ENCODE measurements around the gene ZNF527.
"Not testable (repeated sequence)": the region's sequence is repeated elsewhere in the genome, so short reads cannot be mapped to it uniquely, and the experiment has no call there.

The ZNF527 gene

DNA sequence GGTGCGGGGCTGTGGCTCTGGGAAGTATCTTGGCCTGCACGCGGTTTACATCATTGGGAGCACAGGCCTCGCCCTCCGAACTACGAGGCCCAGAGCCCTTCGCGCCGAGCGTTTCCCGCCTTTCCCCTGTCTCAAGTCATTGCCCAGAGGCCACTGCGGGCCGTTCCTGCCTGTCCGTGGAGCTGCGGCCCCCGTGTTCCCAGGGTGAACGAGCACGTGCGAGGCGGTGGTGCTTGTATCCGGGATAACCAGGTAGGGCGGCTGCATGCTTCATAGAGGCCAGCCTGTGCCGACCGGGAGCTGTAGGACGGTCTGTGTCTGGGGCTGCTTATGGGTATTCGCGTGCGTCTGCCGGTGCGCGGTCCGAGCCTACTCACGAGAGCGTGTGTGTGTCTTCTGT, 32.5 kb downstream of the ZNF527 start:
- Histone ChIP-seq H4K8ac (ENCODE audit: low read length) (no peak overlapping the region), H3K4me1 (ENCODE audit: control insufficient read depth, insufficient read depth, low read depth, low read length) (no peaks in the 10 kb centered on the region), H3K27me3 (ENCODE audit: control insufficient read depth in 1 of 2, insufficient read depth in 1 of 2, low read length in 2 of 2) (no peaks in the 10 kb centered on the region), H3K9me3 (ENCODE audit: control insufficient read depth, low read length) (peaks cover 84% of the 10 kb centered on the region), H2AFZ (ENCODE audit: low read depth, low read length) (no peak overlapping the region), H3K9ac (ENCODE audit: low read length) (no peak overlapping the region), H3K79me1 (replicated peaks; ENCODE audit: low read length, poor library complexity, severe bottlenecking) (no peaks in the 10 kb centered on the region), H4K91ac (ENCODE audit: low read length) (no peak overlapping the region), H3K4ac (ENCODE audit: low read depth in 1 of 2, low read length in 2 of 2) (no peak overlapping the region), H3K4me2 (ENCODE audit: low read length, poor library complexity, severe bottlenecking) (no peak overlapping the region), H3K18ac (ENCODE audit: low read depth in 1 of 2, low read length in 2 of 2) (no peak overlapping the region), H2BK12ac (ENCODE audit: low read length in 2 of 2) (no peak overlapping the region), H2AK5ac (ENCODE audit: low read length, severe bottlenecking) (no peak overlapping the region), H2BK15ac (ENCODE audit: low read depth, poor library complexity, severe bottlenecking) (no peak overlapping the region), H3K27ac (ENCODE audit: low read length, poor library complexity, severe bottlenecking) (no peak overlapping the region), H3K4me3 (ENCODE audit: insufficient read depth in 1 of 2, low read depth in 1 of 2, low read length in 2 of 2) (no peak overlapping the region), H2BK5ac (ENCODE audit: low read depth, low read length, poor library complexity, severe bottlenecking) (no peak overlapping the region), H3K36me3 (ENCODE audit: control insufficient read depth in 1 of 2, insufficient read depth in 2 of 2, low read depth in 1 of 2, low read length in 2 of 2) (no peaks in the 10 kb centered on the region), H3K23ac (ENCODE audit: low read length in 2 of 2) (no peak overlapping the region), H3K14ac (ENCODE audit: low read length in 2 of 2) (no peak overlapping the region), H2BK120ac (ENCODE audit: low read depth, low read length) (no peak overlapping the region)
- WGBS: 96% methylated on average over 34 of the region's 34 CpGs
- no peak for DNase-seq

DNA sequence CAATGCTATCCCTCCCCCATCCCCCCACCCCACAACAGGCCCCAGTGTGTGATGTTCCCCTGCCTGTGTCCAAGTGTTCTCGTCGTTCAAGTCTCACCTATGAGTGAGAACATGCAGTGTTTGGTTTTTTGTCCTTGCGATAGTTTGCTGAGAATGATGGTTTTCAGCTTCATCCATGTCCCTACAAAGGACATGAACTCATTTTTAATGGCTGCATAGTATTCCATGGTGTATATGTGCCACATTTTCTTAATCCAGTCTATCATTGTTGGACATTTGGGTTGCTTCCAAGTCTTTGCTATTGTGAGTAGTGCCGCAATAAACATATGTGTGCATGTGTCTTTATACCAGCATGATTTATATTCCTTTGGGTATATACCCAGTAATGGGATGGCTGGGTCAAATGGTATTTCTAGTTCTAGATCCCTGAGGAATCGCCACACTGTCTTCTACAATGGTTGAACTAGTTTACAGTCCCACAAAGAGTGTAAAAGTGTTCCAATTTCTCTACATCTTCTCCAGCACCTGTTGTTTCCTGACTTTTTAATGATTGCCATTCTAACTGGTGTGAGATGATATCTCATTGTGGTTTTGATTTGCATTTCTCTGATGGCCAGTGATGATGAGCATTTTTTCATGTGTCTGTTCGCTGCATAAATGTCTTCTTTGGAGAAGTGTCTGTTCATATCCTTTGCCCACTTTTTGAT, 35.4 kb downstream of the ZNF527 start:
- H3K4me2 ChIP-seq (ENCODE audit: low read length, poor library complexity, severe bottlenecking); H3K79me1 ChIP-seq (replicated peaks; ENCODE audit: low read length, poor library complexity, severe bottlenecking); H3K4ac ChIP-seq (ENCODE audit: low read depth in 1 of 2, low read length in 2 of 2); H3K27ac ChIP-seq (ENCODE audit: low read length, poor library complexity, severe bottlenecking); H3K18ac ChIP-seq (ENCODE audit: low read depth in 1 of 2, low read length in 2 of 2); H3K36me3 ChIP-seq (ENCODE audit: control insufficient read depth in 1 of 2, insufficient read depth in 2 of 2, low read depth in 1 of 2, low read length in 2 of 2); H3K9ac ChIP-seq (ENCODE audit: low read length); H3K4me3 ChIP-seq (ENCODE audit: insufficient read depth in 1 of 2, low read depth in 1 of 2, low read length in 2 of 2); H4K8ac ChIP-seq (ENCODE audit: low read length); H4K91ac ChIP-seq (ENCODE audit: low read length); H3K23ac ChIP-seq (ENCODE audit: low read length in 2 of 2); H3K4me1 ChIP-seq (ENCODE audit: control insufficient read depth, insufficient read depth, low read depth, low read length); H2BK15ac ChIP-seq (ENCODE audit: low read depth, poor library complexity, severe bottlenecking); H3K14ac ChIP-seq (ENCODE audit: low read length in 2 of 2); H2BK12ac ChIP-seq (ENCODE audit: low read length in 2 of 2); H2BK5ac ChIP-seq (ENCODE audit: low read depth, low read length, poor library complexity, severe bottlenecking); H3K27me3 ChIP-seq (ENCODE audit: control insufficient read depth in 1 of 2, insufficient read depth in 1 of 2, low read length in 2 of 2); DNase-seq; H2AFZ ChIP-seq (ENCODE audit: low read depth, low read length); H2AK5ac ChIP-seq (ENCODE audit: low read length, severe bottlenecking); H2BK120ac ChIP-seq (ENCODE audit: low read depth, low read length): not testable (repeated sequence)
- H3K9me3 ChIP-seq (ENCODE audit: control insufficient read depth, low read length): peaks cover 85% of the 10 kb centered on the region
- 72% methylated on average over 3 of the region's 6 CpGs for WGBS

DNA sequence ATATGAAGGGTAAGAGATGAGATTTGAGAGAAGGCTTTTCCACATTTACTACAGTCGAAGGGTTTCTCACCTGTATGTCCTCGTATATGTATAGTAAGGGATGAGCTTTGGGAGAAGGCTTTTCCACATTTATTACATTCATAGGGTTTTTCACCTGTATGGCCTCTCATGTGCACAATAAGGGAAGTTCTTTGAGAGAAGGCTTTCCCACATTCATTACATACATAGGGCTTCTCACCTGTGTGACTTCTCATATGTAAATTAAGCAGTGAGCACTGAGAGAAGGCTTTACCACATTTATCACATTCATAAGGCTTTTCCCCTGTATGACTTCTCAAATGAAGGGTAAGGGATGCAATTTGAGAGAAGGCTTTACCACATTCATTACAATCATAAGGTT, 41.8 kb downstream of the ZNF527 start:
- H4K91ac ChIP-seq (ENCODE audit: low read length): no peak overlapping the region
- no peaks in the 10 kb centered on the region for H3K4me1 ChIP-seq (ENCODE audit: control insufficient read depth, insufficient read depth, low read depth, low read length)
- H2AK5ac ChIP-seq (ENCODE audit: low read length, severe bottlenecking): no peak overlapping the region
- H3K27ac ChIP-seq (ENCODE audit: low read length, poor library complexity, severe bottlenecking): no peak overlapping the region
- no peak overlapping the region for H2BK15ac ChIP-seq (ENCODE audit: low read depth, poor library complexity, severe bottlenecking)
- no peak overlapping the region for H2BK12ac ChIP-seq (ENCODE audit: low read length in 2 of 2)
- no peak overlapping the region for H2BK120ac ChIP-seq (ENCODE audit: low read depth, low read length)
- H3K14ac ChIP-seq (ENCODE audit: low read length in 2 of 2): no peak overlapping the region
- H3K36me3 ChIP-seq (ENCODE audit: control insufficient read depth in 1 of 2, insufficient read depth in 2 of 2, low read depth in 1 of 2, low read length in 2 of 2): peaks cover 11 to 28% of the 10 kb centered on the region in 2 experiments
- H2AFZ ChIP-seq (ENCODE audit: low read depth, low read length): no peak overlapping the region
- peak overlapping the region in 1 of 2 experiments; percentile 67 for H3K4me3 ChIP-seq (ENCODE audit: insufficient read depth in 1 of 2, low read depth in 1 of 2, low read length in 2 of 2)
- no peaks in the 10 kb centered on the region for H3K79me1 ChIP-seq (replicated peaks; ENCODE audit: low read length, poor library complexity, severe bottlenecking)
- DNase-seq: no peak
- H3K4ac ChIP-seq (ENCODE audit: low read depth in 1 of 2, low read length in 2 of 2): no peak overlapping the region
- no CpG with 5 or more reads among the region's 2 CpGs for WGBS
- no peak overlapping the region for H2BK5ac ChIP-seq (ENCODE audit: low read depth, low read length, poor library complexity, severe bottlenecking)
- H3K9ac ChIP-seq (ENCODE audit: low read length): no peak overlapping the region
- no peak overlapping the region for H3K18ac ChIP-seq (ENCODE audit: low read depth in 1 of 2, low read length in 2 of 2)
- no peak overlapping the region for H3K4me2 ChIP-seq (ENCODE audit: low read length, poor library complexity, severe bottlenecking)
- H3K9me3 ChIP-seq (ENCODE audit: control insufficient read depth, low read length): peaks cover 100% of the 10 kb centered on the region
- H3K23ac ChIP-seq (ENCODE audit: low read length in 2 of 2): no peak overlapping the region
- no peaks in the 10 kb centered on the region for H3K27me3 ChIP-seq (ENCODE audit: control insufficient read depth in 1 of 2, insufficient read depth in 1 of 2, low read length in 2 of 2)
- H4K8ac ChIP-seq (ENCODE audit: low read length): no peak overlapping the region

DNA sequence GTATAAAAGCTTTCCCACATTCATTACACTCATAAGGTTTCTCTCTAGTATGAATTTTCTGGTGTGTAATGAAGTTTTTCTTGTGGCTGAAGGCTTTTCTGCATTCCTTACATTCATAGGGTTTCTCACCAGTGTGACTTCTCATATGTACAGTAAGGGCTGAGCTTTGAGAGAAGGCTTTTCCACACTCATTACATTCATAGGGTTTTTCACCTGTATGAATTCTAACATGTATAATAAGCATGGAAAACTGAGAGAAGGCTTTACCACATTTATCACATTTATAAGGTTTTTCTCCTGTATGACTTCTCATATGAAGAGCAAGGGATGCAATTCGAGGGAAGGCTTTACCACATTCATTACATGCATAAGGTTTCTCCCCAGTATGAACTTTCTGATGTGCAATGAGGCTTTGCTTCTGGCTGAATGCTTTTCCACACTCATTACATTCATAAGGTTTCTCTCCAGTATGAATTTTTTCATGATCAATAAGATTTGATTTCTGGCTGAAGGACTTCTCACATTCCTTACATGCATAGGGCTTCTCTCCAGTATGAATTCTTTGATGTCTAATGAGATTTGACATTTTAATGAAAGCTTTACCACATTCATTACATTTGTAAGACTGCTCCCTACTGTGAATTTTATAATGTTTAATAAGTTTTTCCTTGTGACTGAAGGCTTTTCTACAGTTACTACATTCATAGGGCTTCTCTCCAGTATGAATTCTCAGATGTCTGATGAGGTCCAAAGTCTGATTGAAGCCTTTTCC, 42.6 kb downstream of the ZNF527 start:
- Histone ChIP-seq H2BK15ac (ENCODE audit: low read depth, poor library complexity, severe bottlenecking) (no peak overlapping the region), H3K27me3 (ENCODE audit: control insufficient read depth in 1 of 2, insufficient read depth in 1 of 2, low read length in 2 of 2) (no peaks in the 10 kb centered on the region), H3K4me3 (ENCODE audit: insufficient read depth in 1 of 2, low read depth in 1 of 2, low read length in 2 of 2) (peak overlapping the region in 1 of 2 experiments; percentile 67)

More for the DNA sequence above, 42.6 kb downstream of the ZNF527 start:
- no peak overlapping the region for H3K9ac ChIP-seq (ENCODE audit: low read length)
- no peak overlapping the region for H3K4me2 ChIP-seq (ENCODE audit: low read length, poor library complexity, severe bottlenecking)
- H3K27ac ChIP-seq (ENCODE audit: low read length, poor library complexity, severe bottlenecking): no peak overlapping the region
- H4K91ac ChIP-seq (ENCODE audit: low read length): no peak overlapping the region
- H3K36me3 ChIP-seq (ENCODE audit: control insufficient read depth in 1 of 2, insufficient read depth in 2 of 2, low read depth in 1 of 2, low read length in 2 of 2): peaks cover 12 to 28% of the 10 kb centered on the region in 2 experiments
- peaks cover 98% of the 10 kb centered on the region for H3K9me3 ChIP-seq (ENCODE audit: control insufficient read depth, low read length)
- no peak overlapping the region for H2BK5ac ChIP-seq (ENCODE audit: low read depth, low read length, poor library complexity, severe bottlenecking)
- H3K4me1 ChIP-seq (ENCODE audit: control insufficient read depth, insufficient read depth, low read depth, low read length): no peaks in the 10 kb centered on the region
- H2AFZ ChIP-seq (ENCODE audit: low read depth, low read length): no peak overlapping the region
- H3K79me1 ChIP-seq (replicated peaks; ENCODE audit: low read length, poor library complexity, severe bottlenecking): no peaks in the 10 kb centered on the region
- H3K18ac ChIP-seq (ENCODE audit: low read depth in 1 of 2, low read length in 2 of 2): no peak overlapping the region
- H3K4ac ChIP-seq (ENCODE audit: low read depth in 1 of 2, low read length in 2 of 2): no peak overlapping the region
- H2BK12ac ChIP-seq (ENCODE audit: low read length in 2 of 2): no peak overlapping the region
- DNase-seq: peak; percentile 24
- no peak overlapping the region for H3K23ac ChIP-seq (ENCODE audit: low read length in 2 of 2)
- WGBS: 86% methylated on average over 1 of the region's 1 CpG
- H4K8ac ChIP-seq (ENCODE audit: low read length): no peak overlapping the region
- H2AK5ac ChIP-seq (ENCODE audit: low read length, severe bottlenecking): no peak overlapping the region
- no peak overlapping the region for H2BK120ac ChIP-seq (ENCODE audit: low read depth, low read length)
- no peak overlapping the region for H3K14ac ChIP-seq (ENCODE audit: low read length in 2 of 2)

Data from mesenchymal stem cell (in vitro differentiated cells and primary cell).